ENCODE data around the gene ITPR1.

GRCh38 chr3:4738737-4739274 lies 245.7 kb downstream of the ITPR1 start:
- TF ChIP-seq YY1 (IDR thresholded peaks at IDR 0.05; ENCODE audit: insufficient read depth, insufficient read length) (no peak), ZNF274 (IDR thresholded peaks at IDR 0.05; ENCODE audit: low read depth, low read length) (no peak), SUZ12 (IDR thresholded peaks at IDR 0.05; ENCODE audit: extremely low read depth, insufficient read depth, insufficient read length) (no peak)
